Stimulated activated CD4-positive, alpha-beta T cell treated with anti-CD3 and anti-CD28 coated beads, TNF-alpha, amount 100 ng/mL, for 48 hours (primary cell): ENCODE data around the gene NDUFAF3.

Source experiments
- DNase-seq, 3 donors: peaks; one replicate each; pipeline ENCODE4 v3.0.0-alpha.2; 2020; ENCODE audit warnings: low read depth in 3 of 3

Gene NDUFAF3

GRCh38 chr3:49021813-49022687 is at the start of gene NDUFAF3:
NDUFAF3 (plus strand) TSS chr3:49022121; CDS start chr3:49022145, 24 bp downstream.
- DNase-seq, result peak; percentile 88 to 93 (median 89)

DNA sequence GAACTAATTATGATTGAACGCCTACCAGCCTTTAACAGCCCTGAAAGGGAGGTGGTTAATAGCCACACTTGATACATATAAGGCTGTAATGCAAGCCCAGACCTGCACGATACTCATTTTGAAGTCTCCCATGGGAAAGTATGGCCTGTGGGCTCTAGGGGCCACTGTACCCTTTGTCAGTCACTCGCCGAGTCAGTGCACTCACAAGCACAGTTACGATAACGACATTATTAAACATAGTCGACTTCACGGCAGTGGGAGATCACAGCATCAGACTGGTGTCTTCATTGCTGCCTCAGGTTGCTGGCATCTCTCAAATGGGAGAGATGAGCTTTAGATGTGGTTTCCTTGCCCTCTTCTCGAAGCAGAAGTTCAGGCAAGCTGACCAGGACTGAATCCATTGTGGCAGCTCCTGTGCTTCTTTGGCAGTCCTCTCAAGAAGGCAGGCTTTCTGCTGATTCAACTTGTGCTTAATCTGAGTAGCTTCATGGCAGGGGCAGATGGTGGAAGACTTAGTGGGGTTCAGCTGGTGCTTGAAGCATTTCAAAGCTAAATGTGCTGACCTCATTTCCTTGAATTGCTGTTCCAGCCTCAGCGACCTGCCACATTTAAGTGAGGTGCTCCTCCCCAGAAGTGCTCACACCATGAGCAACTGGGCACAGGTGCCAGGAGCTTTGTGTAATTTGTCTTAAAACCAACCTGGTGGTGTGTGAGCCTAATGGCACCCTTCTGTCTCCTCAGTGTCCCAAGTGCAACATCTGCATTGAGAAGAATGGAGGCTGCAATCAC is 47.7 kb upstream of the NDUFAF3 start:
- no peak for DNase-seq

DNA sequence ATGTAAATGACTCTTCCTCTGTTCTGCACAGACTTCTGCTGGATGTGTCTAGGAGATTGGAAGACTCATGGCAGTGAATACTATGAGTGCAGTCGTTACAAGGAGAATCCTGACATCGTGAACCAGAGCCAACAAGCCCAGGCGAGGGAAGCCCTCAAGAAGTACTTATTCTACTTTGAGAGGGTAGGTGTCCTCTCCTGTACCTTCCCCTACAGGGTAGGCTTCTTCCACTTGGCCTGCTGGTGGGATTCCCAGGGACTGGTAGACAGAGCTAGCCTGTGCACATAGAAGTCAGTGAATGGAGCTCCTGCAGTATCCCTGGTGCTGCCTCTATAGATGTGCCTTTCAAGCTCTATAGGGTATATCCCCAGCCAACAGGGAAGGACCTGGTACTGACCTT is 42.5 kb upstream of the NDUFAF3 start:
- no peak for DNase-seq

DNA sequence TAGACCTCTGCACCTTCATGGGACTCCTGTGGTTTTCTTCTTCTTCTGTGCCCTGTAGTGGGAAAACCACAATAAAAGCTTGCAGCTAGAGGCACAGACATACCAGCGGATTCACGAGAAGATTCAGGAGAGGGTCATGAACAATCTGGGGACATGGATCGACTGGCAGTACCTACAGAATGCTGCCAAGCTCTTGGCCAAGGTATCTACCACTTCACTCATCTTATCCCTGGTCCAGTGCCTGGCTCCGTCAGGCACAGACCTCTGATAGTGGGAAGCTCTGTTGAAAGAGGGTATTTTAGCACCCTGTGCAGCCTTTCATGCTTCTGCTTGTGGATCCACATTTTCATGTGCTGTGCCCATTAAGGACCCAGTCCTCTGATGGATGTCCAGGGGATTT is 41.6 kb upstream of the NDUFAF3 start:
- no peak for DNase-seq

DNA sequence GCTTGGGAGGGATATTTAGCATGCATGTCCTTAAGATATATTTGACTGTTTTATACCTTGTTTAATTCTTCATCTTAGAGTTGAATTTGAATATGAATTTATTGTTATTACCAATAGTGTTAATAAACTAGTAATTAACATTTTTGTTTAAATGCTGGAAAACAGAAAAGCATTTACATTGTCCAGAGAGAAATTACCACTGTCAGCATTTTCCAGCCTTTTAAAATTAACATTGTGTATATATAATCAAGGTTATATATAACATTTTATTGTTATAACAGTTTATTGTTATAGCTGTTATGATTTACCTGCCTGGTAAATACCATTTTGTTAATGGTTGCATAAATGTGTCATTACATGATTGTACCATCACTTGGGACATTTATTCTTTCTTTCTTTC is 39.9 kb upstream of the NDUFAF3 start:
- DNase-seq, result no peak

GRCh38 chr3:48982686-48983085 is 39.2 kb upstream of the NDUFAF3 start:
- no peak for DNase-seq

- no peak for DNase-seq
Measured at GRCh38 chr3:48983096-48983495, 38.8 kb upstream of the NDUFAF3 start.

GRCh38 chr3:48984663-48985062 is 37.3 kb upstream of the NDUFAF3 start:
- no peak for DNase-seq

- DNase-seq, result no peak
Measured at GRCh38 chr3:48985831-48986376, 36.0 kb upstream of the NDUFAF3 start.

DNA sequence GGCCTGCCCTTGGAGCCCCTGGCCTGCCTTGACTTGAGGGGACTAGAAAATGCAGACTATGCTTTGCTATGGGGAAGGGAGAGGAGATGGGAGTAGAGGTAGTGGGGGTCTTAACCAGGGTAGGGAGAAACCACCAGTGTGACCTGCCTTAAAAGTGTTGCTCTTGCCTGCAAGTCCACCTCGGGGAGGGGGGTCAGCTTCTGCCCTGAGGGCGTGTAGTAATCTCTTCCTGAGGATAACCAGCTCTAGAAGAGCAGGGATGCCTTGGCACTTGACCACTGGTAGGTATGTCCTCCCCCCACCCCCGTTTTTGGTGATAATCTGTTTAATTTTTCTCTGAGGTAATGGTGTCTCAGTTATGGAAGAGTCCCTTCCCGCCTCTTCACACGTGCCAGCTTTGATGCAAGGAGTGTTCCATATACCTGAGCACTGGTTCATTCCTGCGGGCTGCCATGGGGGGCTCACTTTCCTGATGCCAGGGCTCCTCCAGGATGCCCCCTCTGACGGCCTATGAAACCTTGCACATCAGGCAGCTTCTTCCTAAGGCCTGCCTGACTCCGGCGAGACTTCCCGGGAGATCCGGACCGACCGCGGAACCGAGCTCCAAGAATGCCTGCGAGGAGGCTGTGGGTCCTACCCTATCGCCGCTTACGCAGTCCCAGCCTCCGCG is 32.7 kb upstream of the NDUFAF3 start:
- DNase-seq, result no peak

- DNase-seq, result peak; percentile 57 to 74 (median 67)
Measured at GRCh38 chr3:48989796-48990635, 31.9 kb upstream of the NDUFAF3 start, which contains the start of gene P4HTM. P4HTM (plus strand) TSS chr3:48990241; CDS start chr3:48990257, 16 bp downstream.

- peak in 1 of 3 donors; percentile 37 for DNase-seq
Measured at GRCh38 chr3:48990636-48991469, 31.1 kb upstream of the NDUFAF3 start.

DNA sequence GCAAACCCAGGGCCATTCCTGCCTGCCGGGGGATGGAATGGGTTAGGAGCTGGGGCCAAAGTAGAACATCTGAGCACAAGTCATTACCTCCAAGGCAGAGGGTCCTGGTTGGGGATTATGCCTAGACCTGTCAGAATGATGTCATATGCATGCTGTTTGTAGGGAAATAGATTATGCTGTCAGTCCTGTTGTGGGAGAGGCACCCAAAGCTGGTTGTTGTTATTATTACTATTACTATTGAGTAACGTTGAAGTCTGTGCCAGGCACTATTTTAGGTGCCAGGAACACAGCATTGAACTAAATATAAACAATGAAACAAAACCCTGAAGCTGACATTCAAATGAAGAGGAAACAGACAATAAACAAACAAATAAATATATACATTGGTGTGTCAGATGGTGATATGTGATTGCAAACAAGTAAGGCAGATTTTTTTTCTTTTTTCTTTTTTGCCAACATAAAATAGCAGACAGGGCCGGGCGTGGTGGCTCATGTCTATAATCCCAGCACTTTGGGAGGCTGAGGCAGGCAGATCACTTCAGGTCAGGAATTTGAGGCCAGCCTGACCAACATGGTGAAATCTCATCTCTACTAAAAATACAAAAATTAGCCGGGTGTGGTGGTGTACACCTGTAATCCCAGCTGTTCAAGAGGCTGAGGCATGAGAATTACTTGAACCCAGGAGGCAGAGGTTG is 29.9 kb upstream of the NDUFAF3 start:
- DNase-seq, result no peak

- no peak for DNase-seq
Measured at GRCh38 chr3:48993834-48994233, 28.1 kb upstream of the NDUFAF3 start.

- no peak for DNase-seq
Measured at GRCh38 chr3:48996640-48997039, 25.3 kb upstream of the NDUFAF3 start.

- no peak for DNase-seq
Measured at GRCh38 chr3:48997102-48997635, 24.8 kb upstream of the NDUFAF3 start.

GRCh38 chr3:48997714-48998637 is 23.9 kb upstream of the NDUFAF3 start:
- no peak for DNase-seq
